ENCODE results near the gene TMEM252.
A peak's percentile ranks its signal among the peaks of the same experiment; 100 is the strongest.

Gene TMEM252

GRCh38 chr9:68523367-68523936, 17.2 kb downstream of the TMEM252 start:
- DNase-seq (ENCODE audit: low read depth): no peak
- H3K4me3 ChIP-seq (ENCODE audit: low read length): no peak overlapping the region
- TF ChIP-seq CTCF (conservative IDR thresholded peaks at IDR 0.05; ENCODE audit: low read depth, low read length): no peak

DNA sequence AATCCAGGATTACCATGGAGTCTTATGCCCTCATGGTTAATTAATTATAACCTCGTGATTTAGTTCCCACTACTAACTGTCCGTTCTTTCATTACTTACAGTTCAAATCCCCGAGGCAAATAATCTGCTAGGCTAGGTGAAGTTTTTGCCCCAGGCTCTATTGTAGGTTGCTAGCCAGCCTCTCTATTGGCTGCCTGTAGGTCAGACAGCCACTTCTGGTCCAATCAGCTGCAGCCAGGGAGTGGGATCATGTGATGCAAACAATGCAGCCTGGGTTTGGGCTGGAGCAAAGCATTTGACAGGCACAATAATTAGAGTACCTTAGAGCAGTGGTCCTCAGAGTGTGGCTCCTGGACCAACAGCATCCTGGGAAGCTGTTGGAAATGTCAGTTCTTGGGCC, 17.7 kb downstream of the TMEM252 start:
- DNase-seq (ENCODE audit: low read depth): peak; percentile 49
- no peak overlapping the region for H3K4me3 ChIP-seq (ENCODE audit: low read length)
- TF ChIP-seq CTCF (conservative IDR thresholded peaks at IDR 0.05; ENCODE audit: low read depth, low read length): no peak

GRCh38 chr9:68522131-68522530, 18.6 kb downstream of the TMEM252 start:
- no peak overlapping the region for H3K4me3 ChIP-seq (ENCODE audit: low read length)
- no peak for DNase-seq (ENCODE audit: low read depth)
- TF ChIP-seq CTCF (conservative IDR thresholded peaks at IDR 0.05; ENCODE audit: low read depth, low read length): no peak

- no peak for TF ChIP-seq CTCF (conservative IDR thresholded peaks at IDR 0.05; ENCODE audit: low read depth, low read length)
- no peak overlapping the region for H3K4me3 ChIP-seq (ENCODE audit: low read length)
- DNase-seq (ENCODE audit: low read depth): peak; percentile 30
Observed at GRCh38 chr9:68515326-68516017, 25.2 kb downstream of the TMEM252 start.

- DNase-seq (ENCODE audit: low read depth): no peak
- TF ChIP-seq CTCF (conservative IDR thresholded peaks at IDR 0.05; ENCODE audit: low read depth, low read length): no peak
- no peak overlapping the region for H3K4me3 ChIP-seq (ENCODE audit: low read length)
Observed at GRCh38 chr9:68513981-68514380, 26.7 kb downstream of the TMEM252 start.

DNA sequence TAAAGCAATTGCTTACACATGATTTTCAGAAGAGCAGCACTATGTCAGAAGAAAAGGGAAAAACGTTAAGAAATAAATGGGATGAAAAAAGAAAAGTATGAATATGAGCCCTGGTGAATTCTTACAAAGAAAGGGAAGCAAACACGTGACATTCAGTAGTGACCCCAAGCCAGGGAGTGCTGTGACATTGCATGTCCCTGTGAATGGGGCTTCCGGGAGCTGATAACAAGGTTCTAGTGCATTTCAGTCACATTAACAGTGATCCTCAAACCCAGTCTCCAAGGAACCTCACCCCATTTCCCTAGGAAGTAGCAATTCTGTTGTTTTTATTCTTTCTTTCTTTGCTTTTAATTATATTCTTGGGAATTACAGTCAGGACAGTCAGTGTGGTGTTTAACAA, 27.3 kb downstream of the TMEM252 start:
- no peak for TF ChIP-seq CTCF (conservative IDR thresholded peaks at IDR 0.05; ENCODE audit: low read depth, low read length)
- no peak overlapping the region for H3K4me3 ChIP-seq (ENCODE audit: low read length)
- DNase-seq (ENCODE audit: low read depth): no peak

- H3K4me3 ChIP-seq (ENCODE audit: low read length): no peak overlapping the region
- TF ChIP-seq CTCF (conservative IDR thresholded peaks at IDR 0.05; ENCODE audit: low read depth, low read length): no peak
- no peak for DNase-seq (ENCODE audit: low read depth)
Observed at GRCh38 chr9:68509689-68510088, 31.0 kb downstream of the TMEM252 start.

Data from retinal pigment epithelial cell (primary cell).